Glomerular endothelial cell (primary cell): Measurements from ENCODE around the gene FBXL20. TPM values are rescaled to one million over a fixed set of nuclear protein-coding genes. Genes with fewer than 3 reads are reported as not detected.
"Not testable (repeated sequence)": the region's sequence is repeated elsewhere in the genome, so short reads cannot be mapped to it uniquely, and the experiment has no call there.

Experiments used
- DNase-seq: peaks from one replicate; pipeline ENCODE4 v3.0.0-alpha.2; 2011; ENCODE audit warnings: low read depth, low spot score; ENCODE audit errors: extremely low read depth
- total RNA-seq: library from RNA; depleted of rRNA; stranded (reverse); fragments of >200 nt; gene quantifications from 2 replicates; pipeline ENCODE4 v1.2.3, GENCODE V29; 2015

FBXL20 gene
- total RNA-seq, 1 donor from 2014 or later, result 14.0 TPM

GRCh38 chr17:39391448-39391847 lies 10.0 kb downstream of the FBXL20 start:
- DNase-seq, result no peak

- DNase-seq, result no peak
Observed at GRCh38 chr17:39385040-39385439, 16.4 kb downstream of the FBXL20 start.

- no peak for DNase-seq
Observed at GRCh38 chr17:39380144-39380543, 21.3 kb downstream of the FBXL20 start.

GRCh38 chr17:39376434-39376833 lies 25.0 kb downstream of the FBXL20 start:
- no peak for DNase-seq

GRCh38 chr17:39367805-39368204 lies 33.6 kb downstream of the FBXL20 start:
- DNase-seq, result not testable (repeated sequence)

GRCh38 chr17:39365872-39366271 lies 35.6 kb downstream of the FBXL20 start:
- DNase-seq, result no peak

- no peak for DNase-seq
Observed at GRCh38 chr17:39365242-39365641, 36.2 kb downstream of the FBXL20 start.

GRCh38 chr17:39364236-39365025 lies 37.0 kb downstream of the FBXL20 start:
- DNase-seq, result no peak

- DNase-seq, result no peak
Observed at GRCh38 chr17:39361064-39361463, 40.4 kb downstream of the FBXL20 start.

- DNase-seq, result no peak
Observed at GRCh38 chr17:39360537-39360936, 40.9 kb downstream of the FBXL20 start.

GRCh38 chr17:39359994-39360393 lies 41.4 kb downstream of the FBXL20 start:
- DNase-seq, result no peak

- no peak for DNase-seq
Observed at GRCh38 chr17:39357986-39358385, 43.4 kb downstream of the FBXL20 start.

GRCh38 chr17:39357488-39357887 lies 43.9 kb downstream of the FBXL20 start:
- no peak for DNase-seq

- DNase-seq, result no peak
Observed at GRCh38 chr17:39352986-39353385, 48.4 kb downstream of the FBXL20 start.

- DNase-seq, result no peak
Observed at GRCh38 chr17:39352511-39352910, 48.9 kb downstream of the FBXL20 start.

- DNase-seq, result no peak
Observed at GRCh38 chr17:39351508-39351907, 49.9 kb downstream of the FBXL20 start.

- DNase-seq, result no peak
Observed at GRCh38 chr17:39349246-39349645, 52.2 kb downstream of the FBXL20 start.

GRCh38 chr17:39346863-39347262 lies 54.6 kb downstream of the FBXL20 start:
- DNase-seq, result not testable (repeated sequence)

- no peak for DNase-seq
Observed at GRCh38 chr17:39341541-39341940, 59.9 kb downstream of the FBXL20 start.

GRCh38 chr17:39340731-39341130 lies 60.7 kb downstream of the FBXL20 start:
- no peak for DNase-seq

GRCh38 chr17:39339272-39339671 lies 62.2 kb downstream of the FBXL20 start:
- peak; percentile 39 for DNase-seq

GRCh38 chr17:39337649-39338048 lies 63.8 kb downstream of the FBXL20 start:
- DNase-seq, result not testable (repeated sequence)
